Measurements from ENCODE around the gene CCDC184.

- TF ChIP-seq, protein P1, sequence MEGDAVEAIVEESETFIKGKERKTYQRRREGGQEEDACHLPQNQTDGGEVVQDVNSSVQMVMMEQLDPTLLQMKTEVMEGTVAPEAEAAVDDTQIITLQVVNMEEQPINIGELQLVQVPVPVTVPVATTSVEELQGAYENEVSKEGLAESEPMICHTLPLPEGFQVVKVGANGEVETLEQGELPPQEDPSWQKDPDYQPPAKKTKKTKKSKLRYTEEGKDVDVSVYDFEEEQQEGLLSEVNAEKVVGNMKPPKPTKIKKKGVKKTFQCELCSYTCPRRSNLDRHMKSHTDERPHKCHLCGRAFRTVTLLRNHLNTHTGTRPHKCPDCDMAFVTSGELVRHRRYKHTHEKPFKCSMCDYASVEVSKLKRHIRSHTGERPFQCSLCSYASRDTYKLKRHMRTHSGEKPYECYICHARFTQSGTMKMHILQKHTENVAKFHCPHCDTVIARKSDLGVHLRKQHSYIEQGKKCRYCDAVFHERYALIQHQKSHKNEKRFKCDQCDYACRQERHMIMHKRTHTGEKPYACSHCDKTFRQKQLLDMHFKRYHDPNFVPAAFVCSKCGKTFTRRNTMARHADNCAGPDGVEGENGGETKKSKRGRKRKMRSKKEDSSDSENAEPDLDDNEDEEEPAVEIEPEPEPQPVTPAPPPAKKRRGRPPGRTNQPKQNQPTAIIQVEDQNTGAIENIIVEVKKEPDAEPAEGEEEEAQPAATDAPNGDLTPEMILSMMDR (IDR thresholded peaks at IDR 0.05), result no peak; the same call in 1 of the 2 replicates
- TF ChIP-seq POLR2AphosphoS5 (IDR thresholded peaks at IDR 0.05; ENCODE audit: low read depth, low read length), result no peak
Measured at GRCh38 chr12:48157889-48158370, 25.5 kb upstream of the CCDC184 start.
